Activated CD8-positive, alpha-beta memory T cell treated with anti-CD3 and anti-CD28 coated beads, Interleukin-2, amount 10 ng/mL, durations not matched to agents 7 days and 5 days (primary cell): ENCODE results near the gene EFHD1. TPM values are rescaled to one million over a fixed set of nuclear protein-coding genes. Genes with fewer than 3 reads are reported as not detected.

Experiments used
- ATAC-seq: fragments of 150-1000 bp; cut with Tn5 transposase; one replicate; pipeline ENCODE4 v1.10.0; 2021; ENCODE audit warnings: moderate library complexity
- CTCF ChIA-PET: fragments of 350-600 bp; sonication (Branson Sonifier 250); formaldehyde crosslinking; loops from one replicate; lab custom pipeline; 2021; ENCODE audit warnings: antibody characterized with exemption; lab: Charles Lee
- DNase-seq: peaks from one replicate; pipeline ENCODE4 v3.0.0-alpha.2; 2020
- H3K27ac Mint-ChIP-seq: one replicate; pipeline ENCODE4 v1.8.0; 2021; ENCODE audit warnings: mild to moderate bottlenecking, mixed read lengths
- H3K27me3 Mint-ChIP-seq: one replicate; pipeline ENCODE4 v1.8.0; 2021; ENCODE audit warnings: mixed read lengths
- H3K36me3 Mint-ChIP-seq: one replicate; pipeline ENCODE4 v1.8.0; 2021; ENCODE audit warnings: mild to moderate bottlenecking, mixed read lengths
- H3K4me1 Mint-ChIP-seq: one replicate; pipeline ENCODE4 v1.8.0; 2021; ENCODE audit warnings: mixed read lengths
- H3K4me3 Mint-ChIP-seq: one replicate; pipeline ENCODE4 v1.8.0; 2021; ENCODE audit warnings: mild to moderate bottlenecking, moderate library complexity, mixed read lengths
- H3K9me3 Mint-ChIP-seq: one replicate; pipeline ENCODE4 v1.8.0; 2022; ENCODE audit warnings: low read depth, mixed read lengths
- total RNA-seq, 2 experiments: library from RNA; stranded (reverse); gene quantifications; one replicate each; pipeline ENCODE4 v1.2.3, GENCODE V29; 2021

Gene EFHD1
- total RNA-seq, 2 experiments from 2014 or later = 0.23 to 1.4 TPM

DNA sequence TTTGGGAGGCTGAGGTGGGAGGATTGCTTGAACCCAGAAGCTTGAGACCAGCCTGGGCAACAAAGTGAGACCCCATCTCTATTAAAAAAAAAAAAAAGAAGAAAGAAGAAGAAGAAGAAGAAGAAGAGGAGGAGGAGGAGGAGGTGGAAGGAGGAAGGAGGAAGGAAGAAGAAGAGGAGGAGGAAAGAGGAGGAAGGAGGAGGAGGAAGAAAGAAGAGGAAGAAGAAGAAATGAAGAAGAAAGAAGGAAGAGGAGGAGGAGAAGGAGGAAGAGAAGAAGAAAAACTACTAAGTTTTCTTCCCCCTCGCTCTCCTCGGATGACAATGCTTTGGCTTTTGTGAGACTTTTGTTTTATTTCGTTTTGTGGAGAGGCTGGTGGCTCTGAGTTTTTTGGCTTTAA is 30.1 kb upstream of the EFHD1 start:
- Mint-ChIP-seq H3K36me3 (no peaks in the 10 kb centered on the region), H3K27me3 (peaks cover 16% of the 10 kb centered on the region), H3K4me3 (no peak overlapping the region), H3K27ac (no peak overlapping the region), H3K9me3 (no peaks in the 10 kb centered on the region), H3K4me1 (peaks cover 8% of the 10 kb centered on the region)
- DNase-seq (no peak), ATAC-seq (no peak)
- CTCF ChIA-PET = interaction anchor here (0.6 kb wide), 1 partner anchor 166 kb away, joined by 3 read pairs; no protein-coding TSS in a partner anchor

DNA sequence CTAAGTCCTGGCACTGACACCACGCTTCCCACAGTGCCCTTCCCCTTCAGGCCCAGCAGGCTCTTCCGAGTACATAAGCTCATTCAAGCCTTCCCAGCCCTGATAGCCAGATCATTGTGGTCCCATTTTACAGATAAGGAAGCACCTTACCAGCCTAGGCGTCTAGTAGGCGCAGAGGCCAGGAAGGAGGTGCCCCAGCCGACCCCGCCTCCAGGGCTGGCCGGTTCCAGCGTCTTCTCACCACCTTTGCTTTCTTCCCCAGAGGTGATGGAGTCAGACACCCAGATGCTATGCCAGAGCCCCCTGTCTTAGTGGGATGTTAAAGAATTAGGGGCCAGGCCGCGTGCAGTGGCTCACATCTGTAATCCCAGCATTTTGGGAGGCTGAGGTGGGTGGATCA is 28.9 kb upstream of the EFHD1 start:
- CTCF ChIA-PET = interaction anchor here (1.3 to 1.8 kb wide), 4 partner anchors 10 to 450 kb away, joined by 3 to 5 read pairs (median 4); partner anchors contain the start of gene EFHD1
- Mint-ChIP-seq H3K9me3 (no peaks in the 10 kb centered on the region), H3K36me3 (no peaks in the 10 kb centered on the region), H3K27ac (no peak overlapping the region), H3K4me3 (no peak overlapping the region), H3K4me1 (peaks cover 8% of the 10 kb centered on the region), H3K27me3 (peaks cover 16% of the 10 kb centered on the region)
- ATAC-seq (no peak), DNase-seq (no peak)

- CTCF ChIA-PET = interaction anchor here (0.7 to 1.2 kb wide), 2 partner anchors 13 to 29 kb away, joined by 3 read pairs; no protein-coding TSS in a partner anchor
- no peak overlapping the region for H3K27ac Mint-ChIP-seq
These were observed 26.4 kb upstream of the EFHD1 start for GRCh38 chr2:232607011-232607410.

GRCh38 chr2:232609607-232610006 is 23.8 kb upstream of the EFHD1 start:
- CTCF ChIA-PET = no interaction called here
- Mint-ChIP-seq H3K36me3 (no peaks in the 10 kb centered on the region), H3K9me3 (no peaks in the 10 kb centered on the region), H3K27me3 (peaks cover 3% of the 10 kb centered on the region), H3K4me3 (no peak overlapping the region), H3K4me1 (peaks cover 8% of the 10 kb centered on the region), H3K27ac (no peak overlapping the region)
- DNase-seq (no peak), ATAC-seq (no peak)

More at GRCh38 chr2:232607011-232607410, 26.4 kb upstream of the EFHD1 start:
- Mint-ChIP-seq H3K4me1 (peaks cover 8% of the 10 kb centered on the region), H3K27me3 (peaks cover 16% of the 10 kb centered on the region), H3K36me3 (no peaks in the 10 kb centered on the region), H3K9me3 (no peaks in the 10 kb centered on the region), H3K4me3 (no peak overlapping the region)
- no peak for DNase-seq
- ATAC-seq = no peak

DNA sequence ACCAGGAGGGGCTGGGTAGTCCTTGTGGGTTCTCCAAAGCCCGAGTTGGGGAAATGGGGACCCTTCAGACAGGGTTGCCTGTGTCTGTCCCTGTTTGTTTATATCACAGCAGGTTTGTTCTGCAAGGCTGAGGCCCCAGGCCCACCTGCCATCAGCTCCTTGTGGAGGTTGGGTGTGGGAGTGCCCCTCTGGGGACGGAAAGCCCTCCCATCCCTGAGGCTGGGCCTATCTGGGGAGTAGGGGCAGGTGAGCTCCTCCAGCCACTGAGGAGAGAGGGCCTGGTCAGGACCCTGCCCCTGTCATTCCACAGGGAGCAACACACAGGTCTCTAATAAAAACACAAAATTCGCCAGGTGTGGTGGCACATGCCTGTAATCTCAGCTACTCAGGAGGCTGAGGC is 23.3 kb upstream of the EFHD1 start:
- H3K27ac Mint-ChIP-seq = no peak overlapping the region
- DNase-seq (no peak), ATAC-seq (no peak)
- no peak overlapping the region for H3K4me3 Mint-ChIP-seq
- peaks cover 8% of the 10 kb centered on the region for H3K4me1 Mint-ChIP-seq
- CTCF ChIA-PET = interaction anchor here (1.2 kb wide), 1 partner anchor 23 kb away, joined by 4 read pairs; the partner anchor contains the start of gene EFHD1
- no peaks in the 10 kb centered on the region for H3K9me3 Mint-ChIP-seq
- H3K27me3 Mint-ChIP-seq = peaks cover 3% of the 10 kb centered on the region
- no peaks in the 10 kb centered on the region for H3K36me3 Mint-ChIP-seq

GRCh38 chr2:232611061-232611460 is 22.3 kb upstream of the EFHD1 start:
- ATAC-seq (no peak), DNase-seq (no peak)
- CTCF ChIA-PET = interaction anchor here (0.8 to 2.9 kb wide), 6 partner anchors 9 to 162 kb away, joined by 3 to 10 read pairs (median 4); partner anchors contain the start of gene EFHD1
- Mint-ChIP-seq H3K27ac (no peak overlapping the region), H3K4me3 (no peak overlapping the region), H3K4me1 (peaks cover 4% of the 10 kb centered on the region), H3K9me3 (no peaks in the 10 kb centered on the region), H3K27me3 (peaks cover 3% of the 10 kb centered on the region), H3K36me3 (no peaks in the 10 kb centered on the region)

GRCh38 chr2:232611559-232612218 is 21.7 kb upstream of the EFHD1 start:
- Mint-ChIP-seq H3K36me3 (no peaks in the 10 kb centered on the region), H3K9me3 (no peaks in the 10 kb centered on the region), H3K4me3 (no peak overlapping the region), H3K27ac (no peak overlapping the region), H3K4me1 (no peaks in the 10 kb centered on the region), H3K27me3 (peaks cover 3% of the 10 kb centered on the region)
- DNase-seq (peak; percentile 75), ATAC-seq (peak; percentile 70)
- CTCF ChIA-PET = interaction anchor here (0.6 to 2.9 kb wide), 7 partner anchors 15 to 632 kb away, joined by 3 to 10 read pairs (median 4); partner anchors contain the start of gene EFHD1

- no peak overlapping the region for H3K4me3 Mint-ChIP-seq
- peaks cover 3% of the 10 kb centered on the region for H3K27me3 Mint-ChIP-seq
- DNase-seq (no peak), ATAC-seq (no peak)
- no peaks in the 10 kb centered on the region for H3K4me1 Mint-ChIP-seq
- no peak overlapping the region for H3K27ac Mint-ChIP-seq
- H3K9me3 Mint-ChIP-seq = no peaks in the 10 kb centered on the region
- CTCF ChIA-PET = no interaction called here
- no peaks in the 10 kb centered on the region for H3K36me3 Mint-ChIP-seq
These were observed 19.8 kb upstream of the EFHD1 start for GRCh38 chr2:232613538-232614134.

DNA sequence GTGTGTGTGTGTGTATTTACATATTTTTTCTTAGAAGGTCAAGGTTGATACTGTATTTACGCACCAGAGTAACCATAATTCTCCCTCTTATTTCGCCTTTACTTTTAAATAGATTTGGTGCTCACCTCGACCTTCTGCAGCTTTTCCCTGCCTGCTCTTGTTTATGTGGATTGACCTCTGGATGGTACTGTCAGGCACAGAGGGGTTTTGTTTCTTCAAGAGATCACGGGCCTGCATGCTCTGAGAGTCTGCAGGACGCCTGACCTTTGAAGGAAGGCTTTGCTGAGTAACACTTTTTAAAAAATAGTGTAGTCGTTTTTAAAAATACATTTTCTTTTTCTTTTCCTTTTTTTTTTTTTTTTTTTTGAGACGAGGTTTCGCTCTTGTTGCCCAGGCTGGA is 18.1 kb upstream of the EFHD1 start:
- Mint-ChIP-seq H3K4me1 (no peaks in the 10 kb centered on the region), H3K9me3 (no peaks in the 10 kb centered on the region), H3K27me3 (peaks cover 3% of the 10 kb centered on the region), H3K36me3 (no peaks in the 10 kb centered on the region), H3K27ac (no peak overlapping the region), H3K4me3 (no peak overlapping the region)
- no peak for DNase-seq
- CTCF ChIA-PET = interaction anchor here (0.8 kb wide), 1 partner anchor 49 kb away, joined by 3 read pairs; no protein-coding TSS in a partner anchor
- ATAC-seq = no peak

- Mint-ChIP-seq H3K27ac (no peak overlapping the region), H3K4me3 (no peak overlapping the region), H3K27me3 (peaks cover 15% of the 10 kb centered on the region), H3K9me3 (no peaks in the 10 kb centered on the region), H3K36me3 (no peaks in the 10 kb centered on the region), H3K4me1 (no peaks in the 10 kb centered on the region)
- CTCF ChIA-PET = interaction anchor here (2.5 kb wide), 1 partner anchor 11 kb away, joined by 5 read pairs; no protein-coding TSS in a partner anchor
- ATAC-seq (no peak), DNase-seq (no peak)
These were observed 12.2 kb upstream of the EFHD1 start for GRCh38 chr2:232621186-232621585.

DNA sequence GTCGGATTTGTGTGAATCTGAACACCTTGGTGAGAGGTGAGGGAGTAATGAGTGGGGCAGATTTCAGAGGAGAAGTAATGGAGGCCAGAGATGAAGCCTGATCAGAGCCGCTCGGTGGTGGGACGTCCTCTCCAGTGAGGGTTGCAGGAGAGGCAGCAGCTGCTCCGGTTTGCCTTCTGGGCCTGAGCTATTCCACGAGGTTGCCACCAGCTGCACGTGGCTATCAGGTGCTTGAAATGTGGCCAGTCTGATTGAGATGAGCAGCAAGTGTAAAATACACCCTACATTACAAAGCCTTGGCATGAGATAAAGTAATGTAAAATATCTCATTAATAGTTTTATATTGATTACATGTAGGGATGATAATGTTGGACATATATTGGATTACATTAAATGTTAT is 10.8 kb upstream of the EFHD1 start:
- no peak overlapping the region for H3K27ac Mint-ChIP-seq
- CTCF ChIA-PET = no interaction called here
- H3K9me3 Mint-ChIP-seq = no peaks in the 10 kb centered on the region
- no peak overlapping the region for H3K4me3 Mint-ChIP-seq
- H3K27me3 Mint-ChIP-seq = peaks cover 18% of the 10 kb centered on the region
- ATAC-seq = no peak
- no peak for DNase-seq
- H3K4me1 Mint-ChIP-seq = peaks cover 5% of the 10 kb centered on the region
- no peaks in the 10 kb centered on the region for H3K36me3 Mint-ChIP-seq

- DNase-seq (no peak), ATAC-seq (no peak)
- Mint-ChIP-seq H3K9me3 (no peaks in the 10 kb centered on the region), H3K27me3 (peaks cover 24% of the 10 kb centered on the region), H3K4me1 (peaks cover 5% of the 10 kb centered on the region), H3K27ac (no peak overlapping the region), H3K36me3 (no peaks in the 10 kb centered on the region), H3K4me3 (no peak overlapping the region)
- CTCF ChIA-PET = no interaction called here
These were observed 9.3 kb upstream of the EFHD1 start for GRCh38 chr2:232623768-232624765.

GRCh38 chr2:232626584-232626983 is 6.8 kb upstream of the EFHD1 start:
- H3K9me3 Mint-ChIP-seq = no peaks in the 10 kb centered on the region
- DNase-seq (no peak), ATAC-seq (no peak)
- no peak overlapping the region for H3K4me3 Mint-ChIP-seq
- no peaks in the 10 kb centered on the region for H3K36me3 Mint-ChIP-seq
- no peak overlapping the region for H3K27ac Mint-ChIP-seq
- peaks cover 5% of the 10 kb centered on the region for H3K4me1 Mint-ChIP-seq
- CTCF ChIA-PET = interaction anchor here (2.3 kb wide), 1 partner anchor 15 kb away, joined by 10 read pairs; no protein-coding TSS in a partner anchor
- H3K27me3 Mint-ChIP-seq = peaks cover 23% of the 10 kb centered on the region
